Endothelial cell of umbilical vein (primary cell): ENCODE measurements around the gene RBKS. TPM values are rescaled to one million over a fixed set of nuclear protein-coding genes. Genes with fewer than 3 reads are reported as not detected.

ENCODE experiments used
- BruUV-seq: library from RNA; stranded (reverse); fragments of 400-500 nt; replicated peaks from 2 replicates; lab custom pipeline; 2021; lab: Mats Ljungman, UMichigan
- CTCF ChIA-PET: fragments of 300-600, 350-600 bp; sonication (Branson Sonifier 250); formaldehyde crosslinking; loops from one replicate; lab custom pipeline; 2021; ENCODE audit warnings: antibody characterized with exemption, inconsistent platforms; lab: Charles Lee
- POLR2A ChIA-PET: fragments of 300-600, 350-600 bp; sonication (Branson Sonifier 250); formaldehyde crosslinking; loops from one replicate; lab custom pipeline; 2021; ENCODE audit warnings: antibody characterized with exemption, inconsistent platforms; lab: Charles Lee
- DNase-seq: peaks from one replicate; pipeline ENCODE4 v3.0.0-alpha.2; 2011; ENCODE audit warnings: low read depth, low spot score
- FAIRE-seq: peaks from 2 replicates; lab custom pipeline; 2011; peaks lifted over from hg19 to GRCh38; lab: Jason Lieb, UNC
- H2AFZ ChIP-seq: 2 replicates; pipeline ENCODE4 v1.6.0; 2012; ENCODE audit warnings: low read depth, low read length, control low read depth, inconsistent platforms
- H3K27ac ChIP-seq: 2 replicates; pipeline ENCODE4 v1.5.1; 2011; ENCODE audit warnings: low read depth, mild to moderate bottlenecking, control low read depth, low read length, moderate library complexity; ENCODE audit not compliant: insufficient read depth
- H3K27me3 ChIP-seq, 2 experiments: 2 replicates each; pipeline versions ENCODE4 v1.6.0 to v1.6.1; 2011; ENCODE audit warnings: low read length in 2 of 2, mixed read lengths in 1 of 2; ENCODE audit not compliant: control insufficient read depth in 2 of 2, insufficient read depth in 2 of 2
- H3K36me3 ChIP-seq, 2 experiments: 2 replicates in 1 of 2; 3 replicates in 1 of 2; pipeline ENCODE4 v1.5.1; 2011; ENCODE audit warnings: low read length in 2 of 2, mild to moderate bottlenecking in 1 of 2, moderate library complexity in 1 of 2; ENCODE audit not compliant: control insufficient read depth in 2 of 2, insufficient read depth in 2 of 2; ENCODE audit errors: extremely low read depth in 1 of 2
- H3K4me1 ChIP-seq: 3 replicates; pipeline ENCODE4 v1.5.1; 2011; ENCODE audit warnings: mild to moderate bottlenecking, low read length; ENCODE audit not compliant: control insufficient read depth, insufficient read depth; ENCODE audit errors: extremely low read depth
- H3K4me2 ChIP-seq: 2 replicates; pipeline ENCODE4 v1.6.1; 2011; ENCODE audit warnings: low read length, control low read depth, mixed read lengths; ENCODE audit not compliant: insufficient read depth
- H3K4me3 ChIP-seq, 3 experiments: fragments of 200-600 bp in 1 of 3; sonication (generic), shearing (Covaris generic) in 1 of 3; replicated peaks in 1 of 3; 2 replicates each; pipeline ENCODE4 v1.5.1; 2011 to 2016; ENCODE audit warnings: control low read depth in 3 of 3, low read length in 3 of 3, mild to moderate bottlenecking in 2 of 3, inconsistent platforms in 1 of 3, low read depth in 1 of 3, moderate library complexity in 1 of 3; ENCODE audit not compliant: insufficient read depth in 1 of 3
- H3K79me2 ChIP-seq: 2 replicates; pipeline ENCODE4 v1.6.0; 2012; ENCODE audit warnings: low read length, inconsistent platforms; ENCODE audit not compliant: control insufficient read depth, insufficient read depth
- H3K9ac ChIP-seq: replicated peaks from 2 replicates; pipeline ENCODE3; 2011; ENCODE audit warnings: low read length, control low read depth; ENCODE audit not compliant: insufficient read depth; ENCODE audit errors: extremely low read depth
- H3K9me1 ChIP-seq: replicated peaks from 3 replicates; pipeline ENCODE4 v1.6.0; 2011; ENCODE audit warnings: mild to moderate bottlenecking, low read length; ENCODE audit not compliant: control insufficient read depth, insufficient read depth; ENCODE audit errors: extremely low read depth
- H3K9me3 ChIP-seq: replicated peaks from 2 replicates; pipeline ENCODE4 v1.5.1; 2012; ENCODE audit warnings: low read length, inconsistent platforms; ENCODE audit not compliant: control insufficient read depth, insufficient read depth
- H4K20me1 ChIP-seq: replicated peaks from 2 replicates; pipeline ENCODE3; 2011; ENCODE audit warnings: mild to moderate bottlenecking, low read length; ENCODE audit not compliant: control insufficient read depth, insufficient read depth; ENCODE audit errors: extremely low read depth
- EZH2 ChIP-seq: IDR thresholded peaks from 2 replicates; pipeline ENCODE4 v1.6.1; 2012; ENCODE audit warnings: borderline replicate concordance, low read depth, mild to moderate bottlenecking, moderate library complexity, low read length, inconsistent platforms; ENCODE audit not compliant: severe bottlenecking
- FOS ChIP-seq: IDR thresholded peaks from 2 replicates; pipeline ENCODE4 v1.6.1; 2011; ENCODE audit warnings: mild to moderate bottlenecking, low read length, moderate library complexity, borderline replicate concordance; ENCODE audit not compliant: insufficient read depth
- GATA2 ChIP-seq: IDR thresholded peaks from 2 replicates; pipeline ENCODE4 v1.7.0; 2011; ENCODE audit warnings: low read depth, mild to moderate bottlenecking, moderate library complexity, mixed read lengths, low read length; ENCODE audit not compliant: insufficient read length, insufficient read depth
- JUN ChIP-seq: IDR thresholded peaks from 2 replicates; pipeline ENCODE4 v1.6.1; 2011; ENCODE audit warnings: borderline replicate concordance, low read depth; ENCODE audit not compliant: insufficient read length, insufficient read depth
- MYC ChIP-seq: IDR thresholded peaks from one replicate; pipeline ENCODE4 v1.6.1; 2011; ENCODE audit warnings: mild to moderate bottlenecking, low read depth, low read length
- POLR2A ChIP-seq: IDR thresholded peaks from 2 replicates; pipeline ENCODE4 v1.6.1; 2012; ENCODE audit warnings: low read depth, mild to moderate bottlenecking, control low read depth, low read length
- POLR2AphosphoS5 ChIP-seq: IDR thresholded peaks from 2 replicates; pipeline ENCODE4 v1.6.1; 2012; ENCODE audit warnings: low read depth, mild to moderate bottlenecking, control low read depth, low read length, moderate library complexity; ENCODE audit not compliant: insufficient read depth
- dilution Hi-C: fragments of 300-500 bp; cut with MboI; formaldehyde crosslinking; loops from one replicate; pipeline ENCODE4 v1.15.0; 2019; ENCODE audit warnings: low sequenced_read_pairs; ENCODE audit not compliant: extremely low pct_ligation_motif_present
- intact Hi-C: fragments of 100-400 bp; cut with micrococcal nuclease; formaldehyde crosslinking; loops from one replicate; pipeline ENCODE4 v1.10.0; 2022
- polyA plus RNA-seq, 4 experiments: library from polyadenylated mRNA; depleted of rRNA in 3 of 4; stranded (reverse) in 3 of 4; unstranded in 1 of 4; fragments of >200 nt; gene quantifications; 2 replicates each; pipeline versions ENCODE4 v1.2.1 to v1.2.3, GENCODE V29; 2011 to 2012; ENCODE audit warnings: missing spikeins in 1 of 4
- total RNA-seq: library from RNA; stranded (reverse); gene quantifications from 2 replicates; pipeline ENCODE4 v1.2.3, GENCODE V29; 2021
- TF ChIP-seq, protein P1 (sequence below): IDR thresholded peaks from 2 replicates; pipeline ENCODE4 v1.6.1; 2011; ENCODE audit not compliant: insufficient read depth, insufficient read length
- TF ChIP-seq, protein P2 (sequence below), 2 donors: IDR thresholded peaks; 1 replicate in 1 of 2; 2 replicates in 1 of 2; pipeline ENCODE4 v1.5.1; 2011; ENCODE audit warnings: low read length in 2 of 2, mild to moderate bottlenecking in 2 of 2, moderate library complexity in 2 of 2, control low read depth in 1 of 2, inconsistent platforms in 1 of 2, low read depth in 1 of 2; ENCODE audit not compliant: insufficient read depth in 1 of 2; ENCODE audit errors: extremely low read depth in 1 of 2

RBKS gene
- total and polyA plus RNA-seq, 2 donors (not counting 3 experiments of a cell fraction or from before 2014, with no cell fraction given): 0.64 to 1.8 TPM

DNA sequence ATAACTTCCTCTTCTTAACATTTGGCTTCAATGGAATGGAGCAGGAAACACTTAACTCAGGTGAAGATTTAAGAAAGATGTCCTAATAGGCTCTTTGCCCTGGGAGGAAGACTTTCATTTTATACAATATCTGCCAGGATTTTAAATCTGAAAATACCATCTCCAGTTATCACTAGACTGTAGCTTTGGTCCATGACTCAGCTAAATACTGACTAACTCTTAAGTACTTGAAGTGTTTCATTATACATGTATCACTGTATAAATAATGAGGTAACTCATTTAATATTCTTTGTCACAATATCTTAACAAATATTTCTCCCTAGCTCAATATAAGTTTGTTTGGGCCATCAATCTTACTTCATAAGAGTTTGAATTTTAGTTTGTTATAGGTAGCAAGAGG, 34.7 kb downstream of the RBKS start:
- Histone ChIP-seq H3K36me3 (no peaks in the 10 kb centered on the region), H3K4me3 (no peak overlapping the region), H3K27me3 (no peaks in the 10 kb centered on the region), H3K9me1 (no peaks in the 10 kb centered on the region), H2AFZ (no peak overlapping the region), H3K27ac (peak overlapping the region; percentile 15), H4K20me1 (no peaks in the 10 kb centered on the region), H3K79me2 (no peaks in the 10 kb centered on the region), H3K4me2 (no peak overlapping the region), H3K9ac (no peak overlapping the region), H3K9me3 (no peaks in the 10 kb centered on the region), H3K4me1 (peaks cover 8% of the 10 kb centered on the region)
- ChIA-PET CTCF (interaction anchor here (0.6 to 1.1 kb wide), 2 partner anchors 132 to 1987 kb away, joined by 3 to 5 read pairs; no protein-coding TSS in a partner anchor), POLR2A (no interaction called here)
- dilution Hi-C loops (no loop called here), intact Hi-C loops (no loop called here)
- TF ChIP-seq POLR2AphosphoS5 (no peak), GATA2 (peak; percentile 21), JUN (peak; percentile 33), FOS (peak; percentile 58), POLR2A (no peak), MYC (no peak), EZH2 (no peak)
- TF ChIP-seq, protein P1, sequence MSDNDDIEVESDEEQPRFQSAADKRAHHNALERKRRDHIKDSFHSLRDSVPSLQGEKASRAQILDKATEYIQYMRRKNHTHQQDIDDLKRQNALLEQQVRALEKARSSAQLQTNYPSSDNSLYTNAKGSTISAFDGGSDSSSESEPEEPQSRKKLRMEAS: no peak
- TF ChIP-seq, protein P2, sequence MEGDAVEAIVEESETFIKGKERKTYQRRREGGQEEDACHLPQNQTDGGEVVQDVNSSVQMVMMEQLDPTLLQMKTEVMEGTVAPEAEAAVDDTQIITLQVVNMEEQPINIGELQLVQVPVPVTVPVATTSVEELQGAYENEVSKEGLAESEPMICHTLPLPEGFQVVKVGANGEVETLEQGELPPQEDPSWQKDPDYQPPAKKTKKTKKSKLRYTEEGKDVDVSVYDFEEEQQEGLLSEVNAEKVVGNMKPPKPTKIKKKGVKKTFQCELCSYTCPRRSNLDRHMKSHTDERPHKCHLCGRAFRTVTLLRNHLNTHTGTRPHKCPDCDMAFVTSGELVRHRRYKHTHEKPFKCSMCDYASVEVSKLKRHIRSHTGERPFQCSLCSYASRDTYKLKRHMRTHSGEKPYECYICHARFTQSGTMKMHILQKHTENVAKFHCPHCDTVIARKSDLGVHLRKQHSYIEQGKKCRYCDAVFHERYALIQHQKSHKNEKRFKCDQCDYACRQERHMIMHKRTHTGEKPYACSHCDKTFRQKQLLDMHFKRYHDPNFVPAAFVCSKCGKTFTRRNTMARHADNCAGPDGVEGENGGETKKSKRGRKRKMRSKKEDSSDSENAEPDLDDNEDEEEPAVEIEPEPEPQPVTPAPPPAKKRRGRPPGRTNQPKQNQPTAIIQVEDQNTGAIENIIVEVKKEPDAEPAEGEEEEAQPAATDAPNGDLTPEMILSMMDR (IDR thresholded peaks at IDR 0.05; ENCODE audit: extremely low read depth in 1 of 2, insufficient read depth in 1 of 2, low read depth in 1 of 2, low read length in 2 of 2): no peak
- BruUV-seq: no TSS peak
- FAIRE-seq (no peak), DNase-seq (peak; percentile 49)
